HG03342 (cell line): ENCODE data around the gene APOM.

Experiments used
- ATAC-seq: cut with Tn5 transposase; IDR thresholded peaks from one replicate; pipeline ENCODE4 v1.9.1; 2021; ENCODE audit warnings: mild to moderate bottlenecking, moderate library complexity; ENCODE audit not compliant: unreplicated experiment

The APOM gene

DNA sequence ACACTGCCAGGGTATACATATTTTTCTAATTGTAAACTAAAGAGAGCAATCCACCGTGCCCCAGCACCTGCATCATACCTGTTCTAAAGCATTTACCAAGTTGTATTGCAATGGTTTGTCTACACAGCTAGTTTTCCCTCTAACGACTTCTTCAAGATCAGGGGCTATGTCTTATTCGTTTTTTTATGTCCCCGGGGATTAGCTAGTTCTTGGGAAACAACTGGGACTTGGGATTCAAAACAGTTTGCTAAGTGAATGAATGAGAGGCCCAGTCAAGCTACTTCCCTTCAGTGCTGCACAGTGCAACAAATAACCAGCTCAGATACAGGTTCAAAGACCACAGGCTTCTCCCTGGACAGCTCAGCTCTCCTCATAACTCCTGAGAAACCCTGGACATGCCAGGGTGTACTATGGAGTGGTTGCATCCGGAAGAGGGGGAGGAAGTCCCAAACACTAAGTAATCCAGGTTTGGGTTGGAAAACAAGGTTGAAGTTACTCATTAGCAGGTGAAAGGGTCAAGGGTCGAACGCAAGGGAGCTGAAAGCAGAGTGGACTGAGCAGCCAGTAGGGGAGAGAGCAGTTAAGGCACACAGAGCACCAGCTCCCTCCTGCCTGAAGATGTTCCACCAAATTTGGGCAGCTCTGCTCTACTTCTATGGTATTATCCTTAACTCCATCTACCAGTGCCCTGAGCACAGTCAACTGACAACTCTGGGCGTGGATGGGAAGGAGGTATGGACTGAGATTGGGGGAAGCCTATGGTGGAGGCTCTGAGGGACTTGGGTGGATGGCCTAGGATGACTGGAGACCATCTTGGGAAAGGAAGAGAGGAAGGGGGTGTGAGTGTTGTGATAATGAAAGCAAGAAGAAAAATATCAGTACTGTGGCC, at the start of gene APOM:
TSS of gene APOM (plus strand) at position 546 of the 889 bp plus-strand sequence. CDS start at position 619, 73 bp downstream.
- ATAC-seq = no peak

DNA sequence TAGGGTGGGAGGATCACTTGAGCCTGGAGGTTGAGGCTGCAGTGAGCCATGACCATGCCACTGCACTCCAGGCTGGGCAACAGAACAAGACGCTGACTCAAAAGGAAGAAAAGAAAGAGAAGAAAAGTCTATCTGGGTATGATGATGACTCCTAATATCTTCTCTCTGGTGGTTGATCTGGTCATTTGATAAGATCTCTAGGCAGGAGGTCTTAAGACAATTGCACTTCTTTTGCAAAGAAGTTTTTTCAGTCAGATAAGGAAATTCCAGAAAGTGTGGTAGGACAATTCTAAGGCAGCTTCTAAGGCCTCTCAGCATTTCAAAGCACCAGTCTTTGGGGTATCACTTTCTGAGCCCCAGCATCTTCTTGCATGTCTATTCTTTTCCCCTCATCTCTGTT, 48.4 kb upstream of the APOM start:
- no peak for ATAC-seq

GRCh38 chr6:31609519-31610406, 45.9 kb upstream of the APOM start:
- ATAC-seq = no peak

- ATAC-seq = no peak
Observed at GRCh38 chr6:31610968-31611367, 44.7 kb upstream of the APOM start.

- no peak for ATAC-seq
Observed at GRCh38 chr6:31614075-31614619, 41.5 kb upstream of the APOM start.

- no peak for ATAC-seq
Observed at GRCh38 chr6:31614684-31615578, 40.8 kb upstream of the APOM start, which contains the start of gene AIF1. Gene AIF1 (plus strand): TSS chr6:31615234. CDS start chr6:31615330, 96 bp downstream.

DNA sequence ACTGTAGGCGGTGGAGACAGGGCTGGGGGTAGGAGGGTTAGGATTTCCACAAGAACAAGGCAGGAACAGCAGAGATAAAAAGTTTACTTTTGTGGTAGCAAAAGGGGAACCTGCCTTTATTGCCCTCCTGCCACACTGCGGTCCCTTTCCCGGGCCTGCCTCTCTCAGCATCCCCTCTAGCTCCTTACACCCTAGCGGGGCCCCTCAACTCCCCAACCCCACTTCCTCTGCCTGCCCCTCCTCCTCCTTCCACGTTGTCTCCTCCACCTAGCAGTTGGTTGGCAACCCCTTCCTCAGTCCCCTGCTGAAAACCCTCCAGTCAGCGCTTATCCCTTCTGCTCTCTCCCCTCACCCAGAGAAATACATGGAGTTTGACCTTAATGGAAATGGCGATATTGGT, 39.9 kb upstream of the APOM start:
- ATAC-seq = no peak

DNA sequence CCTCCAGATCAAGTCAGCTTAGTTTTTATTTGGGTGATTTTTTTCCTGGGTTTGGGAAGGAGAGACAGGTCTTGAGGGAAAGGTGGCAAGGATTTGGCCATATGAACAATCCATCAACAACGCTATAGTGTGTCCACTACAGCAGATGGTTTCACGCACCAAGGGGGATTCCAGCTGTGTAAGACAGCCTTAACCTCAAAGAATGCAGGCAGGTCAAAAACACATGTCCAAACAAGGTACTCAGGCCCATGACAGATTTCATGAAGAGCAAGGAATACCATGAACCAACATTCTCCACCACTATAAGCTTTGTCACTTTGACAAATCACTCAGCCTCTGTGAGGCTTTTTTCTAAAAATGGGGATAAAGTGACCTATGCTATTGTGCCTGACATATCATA, 38.7 kb upstream of the APOM start:
- ATAC-seq = no peak

DNA sequence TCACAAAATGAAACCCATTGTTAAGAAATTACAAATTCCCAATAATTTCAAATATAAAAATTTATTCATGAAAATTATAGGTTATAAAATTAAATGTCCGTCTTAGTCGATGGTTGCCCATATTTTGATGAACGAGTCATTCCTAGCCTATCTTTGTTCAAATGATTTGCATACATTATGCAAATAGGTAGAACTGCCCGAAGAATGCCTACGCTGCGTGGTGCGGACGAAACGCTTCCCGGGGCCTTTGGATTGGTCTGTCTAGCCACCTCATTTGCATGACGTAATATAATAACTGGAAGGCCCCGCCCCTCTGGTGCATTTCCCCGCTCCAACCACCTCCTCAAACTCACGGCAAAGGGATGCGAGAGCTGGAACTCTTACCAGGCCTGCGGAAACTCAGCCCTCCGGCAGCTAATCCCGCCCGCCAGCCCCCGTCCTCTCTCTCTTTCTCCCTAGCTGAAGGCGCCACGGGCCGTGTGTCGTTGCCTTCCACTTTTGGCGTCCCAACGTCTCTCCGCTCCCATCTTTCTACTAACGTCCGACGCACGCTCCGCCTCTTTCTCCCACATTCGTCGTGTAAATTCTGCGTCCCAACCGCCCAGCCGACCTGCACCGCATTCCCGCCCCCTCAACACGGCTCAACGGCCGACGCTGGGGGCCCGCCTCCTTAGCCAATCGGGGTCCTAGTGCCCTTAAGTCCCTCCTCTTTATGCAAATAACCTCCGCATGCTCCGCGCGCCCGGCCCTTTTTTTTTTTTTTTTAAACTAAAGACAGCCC, 35.7 kb upstream of the APOM start:
- peak; percentile 76 for ATAC-seq

DNA sequence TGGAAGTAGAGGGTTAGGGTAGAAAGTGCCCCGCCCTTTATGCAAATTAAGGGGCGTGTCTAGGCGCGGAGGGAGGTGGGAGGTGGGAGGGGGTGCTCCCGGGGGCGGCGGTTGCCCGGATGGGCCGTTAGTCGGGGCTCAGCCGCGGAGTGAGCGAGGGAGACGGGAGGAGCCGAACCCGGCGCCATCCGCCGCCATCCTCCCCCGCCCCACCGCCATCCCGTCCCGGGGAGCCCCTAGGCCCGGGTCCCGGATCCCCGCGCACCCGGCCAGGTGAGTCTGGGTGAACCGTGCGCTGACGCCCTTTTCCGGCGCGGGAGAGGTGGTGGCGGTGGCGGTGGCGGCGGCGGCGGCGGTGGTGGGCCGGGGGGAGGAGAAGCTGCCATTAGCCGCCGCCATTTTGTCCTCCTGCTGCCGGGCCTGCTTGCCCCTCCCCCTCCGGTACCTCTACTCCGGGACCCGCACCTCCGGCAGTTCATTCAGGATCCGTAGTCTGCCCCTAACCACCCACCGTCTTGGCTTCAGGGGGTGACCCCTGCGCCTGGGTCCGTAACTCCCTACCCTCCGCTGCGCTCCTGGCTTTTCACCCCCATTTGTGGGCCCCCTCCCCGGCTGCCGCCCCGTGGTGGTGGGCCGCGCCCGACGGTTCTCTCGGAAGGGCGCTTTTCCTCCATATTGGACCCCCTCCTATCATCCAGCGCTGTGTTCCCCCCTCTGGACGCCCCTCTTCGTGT, 34.9 kb upstream of the APOM start, which contains the start of gene PRRC2A:
TSS of gene PRRC2A (plus strand) at position 130 of the 734 bp plus-strand sequence. CDS start 2,075 bp downstream, outside the sequence.
- peak; percentile 46 for ATAC-seq

GRCh38 chr6:31621320-31621939, 34.3 kb upstream of the APOM start:
- ATAC-seq = no peak

- ATAC-seq = no peak
Observed at GRCh38 chr6:31621991-31622390, 33.7 kb upstream of the APOM start.

DNA sequence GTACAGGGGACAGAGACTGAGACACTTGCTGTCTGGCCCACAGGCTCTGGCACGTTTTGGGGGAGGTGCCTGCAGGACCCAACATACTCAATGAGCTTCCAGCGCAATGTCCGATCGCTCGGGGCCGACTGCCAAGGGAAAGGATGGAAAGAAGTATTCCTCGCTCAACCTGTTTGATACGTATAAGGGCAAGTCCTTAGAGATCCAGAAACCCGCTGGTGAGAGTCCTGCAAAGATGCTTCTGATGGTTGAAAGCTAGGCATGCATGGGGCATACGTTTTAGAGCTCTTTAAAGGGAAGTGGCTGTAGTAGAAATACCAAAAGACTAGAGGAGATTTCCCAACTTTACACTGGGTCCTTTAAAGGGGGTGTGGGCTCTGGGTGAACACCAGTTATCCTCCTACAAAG, 33.0 kb upstream of the APOM start:
- ATAC-seq = no peak

GRCh38 chr6:31624070-31624469, 31.6 kb upstream of the APOM start:
- ATAC-seq = no peak

DNA sequence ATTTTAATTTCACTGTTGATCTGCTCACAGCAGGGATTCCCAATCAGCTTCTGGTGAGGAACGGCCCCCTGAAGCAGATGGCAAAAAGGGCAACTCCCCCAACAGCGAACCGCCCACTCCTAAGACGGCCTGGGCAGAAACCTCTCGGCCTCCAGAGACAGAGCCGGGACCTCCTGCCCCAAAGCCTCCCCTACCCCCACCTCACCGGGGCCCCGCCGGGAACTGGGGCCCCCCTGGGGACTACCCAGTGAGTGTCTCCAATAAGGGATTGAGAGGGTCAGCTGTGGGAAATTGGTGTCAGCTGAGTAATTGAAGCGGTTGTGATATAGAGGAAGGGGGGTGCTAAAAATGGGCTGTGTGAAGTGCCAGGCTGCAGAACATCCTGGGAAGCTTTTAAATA, 28.7 kb upstream of the APOM start:
- ATAC-seq = no peak

GRCh38 chr6:31627690-31628287, 27.9 kb upstream of the APOM start:
- no peak for ATAC-seq

- no peak for ATAC-seq
Observed at GRCh38 chr6:31629014-31629413, 26.7 kb upstream of the APOM start.
